ENCODE measurements around the gene PDYN.

Gene PDYN

GRCh38 chr20:1979106-1979778, 14.6 kb downstream of the PDYN start:
- peaks cover 55 to 88% of the 10 kb centered on the region in 2 donors for H3K27me3 Mint-ChIP-seq
- H3K4me1 Mint-ChIP-seq (ENCODE audit: low read depth in 2 of 2): no peaks in the 10 kb centered on the region
- H3K4me3 Mint-ChIP-seq: no peak overlapping the region
- no peaks in the 10 kb centered on the region for H3K36me3 Mint-ChIP-seq (ENCODE audit: insufficient read depth)
- ATAC-seq (replicated peaks) (no peak), DNase-seq (no peak)
- H3K27ac Mint-ChIP-seq: no peak overlapping the region
- H3K9me3 Mint-ChIP-seq: no peaks in the 10 kb centered on the region

- no peak for ATAC-seq (replicated peaks)
- Mint-ChIP-seq H3K4me3 (no peak overlapping the region), H3K27me3 (peaks cover 51 to 87% of the 10 kb centered on the region in 2 donors), H3K27ac (no peak overlapping the region), H3K36me3 (ENCODE audit: insufficient read depth) (no peaks in the 10 kb centered on the region), H3K4me1 (ENCODE audit: low read depth in 2 of 2) (no peaks in the 10 kb centered on the region), H3K9me3 (no peaks in the 10 kb centered on the region)
- DNase-seq: no peak
Measured at GRCh38 chr20:1975291-1975690, 18.6 kb downstream of the PDYN start.

GRCh38 chr20:1973601-1974440, 20.0 kb downstream of the PDYN start:
- no peaks in the 10 kb centered on the region for H3K4me1 Mint-ChIP-seq (ENCODE audit: low read depth in 2 of 2)
- no peaks in the 10 kb centered on the region for H3K9me3 Mint-ChIP-seq
- H3K4me3 Mint-ChIP-seq: no peak overlapping the region
- no peak overlapping the region for H3K27ac Mint-ChIP-seq
- peaks cover 53 to 91% of the 10 kb centered on the region in 2 donors for H3K27me3 Mint-ChIP-seq
- ATAC-seq (replicated peaks) (no peak), DNase-seq (no peak)
- H3K36me3 Mint-ChIP-seq (ENCODE audit: insufficient read depth): no peaks in the 10 kb centered on the region

GRCh38 chr20:1971893-1972586, 21.8 kb downstream of the PDYN start:
- peaks cover 40 to 86% of the 10 kb centered on the region in 2 donors for H3K27me3 Mint-ChIP-seq
- no peaks in the 10 kb centered on the region for H3K4me1 Mint-ChIP-seq (ENCODE audit: low read depth in 2 of 2)
- ATAC-seq (replicated peaks): no peak
- H3K9me3 Mint-ChIP-seq: no peaks in the 10 kb centered on the region
- no peak for DNase-seq
- H3K4me3 Mint-ChIP-seq: no peak overlapping the region
- H3K27ac Mint-ChIP-seq: no peak overlapping the region
- no peaks in the 10 kb centered on the region for H3K36me3 Mint-ChIP-seq (ENCODE audit: insufficient read depth)

- no peak overlapping the region for H3K27ac Mint-ChIP-seq
- H3K4me1 Mint-ChIP-seq (ENCODE audit: low read depth in 2 of 2): peaks cover 0 to 5% of the 10 kb centered on the region in 2 donors
- H3K4me3 Mint-ChIP-seq: no peak overlapping the region
- H3K9me3 Mint-ChIP-seq: no peaks in the 10 kb centered on the region
- H3K36me3 Mint-ChIP-seq (ENCODE audit: insufficient read depth): peaks cover 2% of the 10 kb centered on the region
- ATAC-seq (replicated peaks) (no peak), DNase-seq (no peak)
- H3K27me3 Mint-ChIP-seq: peaks cover 42 to 70% of the 10 kb centered on the region in 2 donors
Measured at GRCh38 chr20:1968964-1969363, 24.9 kb downstream of the PDYN start.

- ATAC-seq (replicated peaks) (peak; percentile 62), DNase-seq (peak; percentile 59 to 64 (median 60))
- Mint-ChIP-seq H3K27me3 (peaks cover 44 to 63% of the 10 kb centered on the region in 2 donors), H3K4me1 (ENCODE audit: low read depth in 2 of 2) (peaks cover 0 to 5% of the 10 kb centered on the region in 2 donors), H3K36me3 (ENCODE audit: insufficient read depth) (peaks cover 2% of the 10 kb centered on the region), H3K27ac (no peak overlapping the region), H3K4me3 (peak overlapping the region in 1 of 2 donors; percentile 24), H3K9me3 (no peaks in the 10 kb centered on the region)
Measured at GRCh38 chr20:1965520-1966351, 28.1 kb downstream of the PDYN start.

GRCh38 chr20:1964659-1965405, 29.0 kb downstream of the PDYN start:
- H3K27me3 Mint-ChIP-seq: peaks cover 36 to 58% of the 10 kb centered on the region in 2 donors
- H3K27ac Mint-ChIP-seq: no peak overlapping the region
- ATAC-seq (replicated peaks): no peak
- H3K4me3 Mint-ChIP-seq: no peak overlapping the region
- H3K4me1 Mint-ChIP-seq (ENCODE audit: low read depth in 2 of 2): peaks cover 0 to 5% of the 10 kb centered on the region in 2 donors
- no peak for DNase-seq
- H3K36me3 Mint-ChIP-seq (ENCODE audit: insufficient read depth): peaks cover 2% of the 10 kb centered on the region
- H3K9me3 Mint-ChIP-seq: no peaks in the 10 kb centered on the region

- Mint-ChIP-seq H3K9me3 (no peaks in the 10 kb centered on the region), H3K27ac (no peak overlapping the region), H3K4me1 (ENCODE audit: low read depth in 2 of 2) (peaks cover 0 to 5% of the 10 kb centered on the region in 2 donors), H3K36me3 (ENCODE audit: insufficient read depth) (peaks cover 2% of the 10 kb centered on the region), H3K27me3 (peaks cover 31 to 58% of the 10 kb centered on the region in 2 donors), H3K4me3 (no peak overlapping the region)
- no peak for DNase-seq
- no peak for ATAC-seq (replicated peaks)
Measured at GRCh38 chr20:1964061-1964460, 29.8 kb downstream of the PDYN start.

- H3K4me1 Mint-ChIP-seq (ENCODE audit: low read depth in 2 of 2): peaks cover 0 to 5% of the 10 kb centered on the region in 2 donors
- H3K4me3 Mint-ChIP-seq: no peak overlapping the region
- no peak overlapping the region for H3K27ac Mint-ChIP-seq
- no peak for ATAC-seq (replicated peaks)
- H3K36me3 Mint-ChIP-seq (ENCODE audit: insufficient read depth): peaks cover 2% of the 10 kb centered on the region
- no peaks in the 10 kb centered on the region for H3K9me3 Mint-ChIP-seq
- no peak for DNase-seq
- H3K27me3 Mint-ChIP-seq: peaks cover 36 to 57% of the 10 kb centered on the region in 2 donors
Measured at GRCh38 chr20:1961374-1961773, 32.5 kb downstream of the PDYN start.

- Mint-ChIP-seq H3K9me3 (no peaks in the 10 kb centered on the region), H3K4me1 (ENCODE audit: low read depth in 2 of 2) (no peaks in the 10 kb centered on the region), H3K27ac (no peak overlapping the region), H3K4me3 (no peak overlapping the region), H3K27me3 (peaks cover 28 to 56% of the 10 kb centered on the region in 2 donors), H3K36me3 (ENCODE audit: insufficient read depth) (no peaks in the 10 kb centered on the region)
- no peak for DNase-seq
- ATAC-seq (replicated peaks): no peak
Measured at GRCh38 chr20:1959156-1959555, 34.7 kb downstream of the PDYN start.

GRCh38 chr20:1958426-1958825, 35.4 kb downstream of the PDYN start:
- ATAC-seq (replicated peaks) (no peak), DNase-seq (no peak)
- no peak overlapping the region for H3K4me3 Mint-ChIP-seq
- no peak overlapping the region for H3K27ac Mint-ChIP-seq
- H3K36me3 Mint-ChIP-seq (ENCODE audit: insufficient read depth): no peaks in the 10 kb centered on the region
- H3K27me3 Mint-ChIP-seq: peaks cover 28 to 56% of the 10 kb centered on the region in 2 donors
- H3K9me3 Mint-ChIP-seq: no peaks in the 10 kb centered on the region
- H3K4me1 Mint-ChIP-seq (ENCODE audit: low read depth in 2 of 2): no peaks in the 10 kb centered on the region

GRCh38 chr20:1955217-1955616, 38.6 kb downstream of the PDYN start:
- no peak for ATAC-seq (replicated peaks)
- H3K4me3 Mint-ChIP-seq: no peak overlapping the region
- no peaks in the 10 kb centered on the region for H3K36me3 Mint-ChIP-seq (ENCODE audit: insufficient read depth)
- H3K27ac Mint-ChIP-seq: no peak overlapping the region
- H3K27me3 Mint-ChIP-seq: peaks cover 18 to 50% of the 10 kb centered on the region in 2 donors
- H3K9me3 Mint-ChIP-seq: no peaks in the 10 kb centered on the region
- no peaks in the 10 kb centered on the region for H3K4me1 Mint-ChIP-seq (ENCODE audit: low read depth in 2 of 2)
- no peak for DNase-seq
